Endodermal cell (in vitro differentiated cells): ENCODE data around the gene SMIM11. TPM values are rescaled to one million over a fixed set of nuclear protein-coding genes. Genes with fewer than 3 reads are reported as not detected.
"Not testable (repeated sequence)": the region's sequence is repeated elsewhere in the genome, so short reads cannot be mapped to it uniquely, and the experiment has no call there.

Source experiments
- DNase-seq: peaks from one replicate; pipeline ENCODE4 v3.0.0-alpha.2; 2017
- H3K27ac ChIP-seq: 2 replicates; pipeline ENCODE4 v1.5.1; 2013; ENCODE audit warnings: mild to moderate bottlenecking, low read depth, low read length, moderate library complexity
- H3K27me3 ChIP-seq: 2 replicates; pipeline ENCODE4 v1.6.1; 2013; ENCODE audit warnings: mild to moderate bottlenecking, low read length, moderate library complexity; ENCODE audit not compliant: insufficient read depth, control insufficient read depth, poor library complexity, severe bottlenecking
- H3K36me3 ChIP-seq: 2 replicates; pipeline ENCODE4 v1.7.0; 2013; ENCODE audit warnings: mild to moderate bottlenecking, low read length, moderate library complexity; ENCODE audit not compliant: control insufficient read depth, insufficient read depth
- H3K4me1 ChIP-seq: one replicate; pipeline ENCODE4 v1.7.0; 2013; ENCODE audit warnings: low read length; ENCODE audit not compliant: control insufficient read depth, insufficient read depth
- H3K4me3 ChIP-seq: 2 replicates; pipeline ENCODE4 v1.5.1; 2013; ENCODE audit warnings: mild to moderate bottlenecking, low read length, moderate library complexity
- H3K9ac ChIP-seq: 2 replicates; pipeline ENCODE4 v1.6.1; 2013; ENCODE audit warnings: mild to moderate bottlenecking, low read length, moderate library complexity; ENCODE audit not compliant: poor library complexity, severe bottlenecking; ENCODE audit errors: extremely low read depth
- H3K9me3 ChIP-seq: 2 replicates; pipeline ENCODE4 v1.6.1; 2013; ENCODE audit warnings: mild to moderate bottlenecking, low read length, moderate library complexity; ENCODE audit not compliant: control insufficient read depth
- H3K27ac Mint-ChIP-seq: 2 replicates; pipeline ENCODE4 v1.8.0; 2020; ENCODE audit warnings: mixed read lengths
- H3K27me3 Mint-ChIP-seq: 2 replicates; pipeline ENCODE4 v1.8.0; 2021; ENCODE audit warnings: mild to moderate bottlenecking, mixed read lengths; ENCODE audit not compliant: insufficient read depth
- H3K36me3 Mint-ChIP-seq: 2 replicates; pipeline ENCODE4 v1.8.0; 2020; ENCODE audit warnings: low read depth, mixed read lengths
- H3K4me1 Mint-ChIP-seq: 2 replicates; pipeline ENCODE4 v1.8.0; 2020; ENCODE audit warnings: mixed read lengths
- H3K4me3 Mint-ChIP-seq: 2 replicates; pipeline ENCODE4 v1.8.0; 2020; ENCODE audit warnings: mild to moderate bottlenecking, moderate library complexity, mixed read lengths
- H3K9me3 Mint-ChIP-seq: 2 replicates; pipeline ENCODE4 v1.8.0; 2020; ENCODE audit warnings: mild to moderate bottlenecking, mixed read lengths
- WGBS, 2 experiments: methylation state at CpG; one replicate each; pipeline versions ENCODE4 v1.1.5 to v1.1.7; 2013; ENCODE audit warnings: missing lambda C conversion rate in 2 of 2, mixed read lengths in 1 of 2; ENCODE audit not compliant: insufficient coverage in 1 of 2, insufficient read length in 1 of 2; 5-methylcytosine and 5-hydroxymethylcytosine counted together
- total RNA-seq, 2 donors: library from RNA; stranded (reverse); fragmentation: NEBNext Ultra II Directional in 1 of 2; extraction: Animal tissue kit (Norgen Biotek cat#: 25700) in 1 of 2; gene quantifications; 2 replicates in 1 of 2; 3 replicates in 1 of 2; pipeline ENCODE4 v1.2.1, GENCODE V29; 2021
- TF ChIP-seq, protein P1 (sequence below): fragments of 200-600 bp; sonication (generic); conservative IDR thresholded peaks from 2 replicates; pipeline ENCODE4 v1.5.0; 2021; ENCODE audit warnings: antibody characterized with exemption, mild to moderate bottlenecking

SMIM11 gene
- total RNA-seq, 2 donors from 2014 or later, result 2.4 to 10.5 TPM

DNA sequence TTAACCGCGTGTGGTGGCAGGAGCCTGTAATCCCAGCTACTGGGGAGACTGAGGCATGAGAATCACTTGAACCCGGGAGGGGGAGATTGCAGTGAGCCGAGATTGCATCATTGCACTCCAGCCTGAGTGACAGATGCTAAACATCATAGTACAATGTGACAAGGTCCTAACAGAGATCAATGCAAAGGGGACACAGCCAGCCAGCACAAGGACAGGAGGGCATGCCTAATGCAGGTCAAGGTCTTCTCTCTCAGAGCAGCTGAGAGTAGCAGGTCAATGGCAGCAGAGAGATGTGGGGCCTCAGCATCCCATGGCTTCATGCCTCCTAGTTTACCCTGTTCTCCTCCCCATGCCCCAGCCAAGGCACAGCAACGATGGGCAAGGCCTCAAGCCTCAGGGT is 3.0 kb upstream of the SMIM11 start:
- peak; percentile 16 for DNase-seq
- Histone ChIP-seq H3K9ac (no peak overlapping the region), H3K4me1 (no peaks in the 10 kb centered on the region), H3K27ac (no peak overlapping the region), H3K4me3 (no peak overlapping the region), H3K27me3 (no peaks in the 10 kb centered on the region), H3K9me3 (no peaks in the 10 kb centered on the region), H3K36me3 (no peaks in the 10 kb centered on the region)
- no peaks in the 10 kb centered on the region for H3K9me3 Mint-ChIP-seq
- H3K4me3 Mint-ChIP-seq, result no peak overlapping the region
- peaks cover 7% of the 10 kb centered on the region for H3K27me3 Mint-ChIP-seq
- no peaks in the 10 kb centered on the region for H3K36me3 Mint-ChIP-seq
- H3K4me1 Mint-ChIP-seq, result peaks cover 3% of the 10 kb centered on the region
- TF ChIP-seq, protein P1, sequence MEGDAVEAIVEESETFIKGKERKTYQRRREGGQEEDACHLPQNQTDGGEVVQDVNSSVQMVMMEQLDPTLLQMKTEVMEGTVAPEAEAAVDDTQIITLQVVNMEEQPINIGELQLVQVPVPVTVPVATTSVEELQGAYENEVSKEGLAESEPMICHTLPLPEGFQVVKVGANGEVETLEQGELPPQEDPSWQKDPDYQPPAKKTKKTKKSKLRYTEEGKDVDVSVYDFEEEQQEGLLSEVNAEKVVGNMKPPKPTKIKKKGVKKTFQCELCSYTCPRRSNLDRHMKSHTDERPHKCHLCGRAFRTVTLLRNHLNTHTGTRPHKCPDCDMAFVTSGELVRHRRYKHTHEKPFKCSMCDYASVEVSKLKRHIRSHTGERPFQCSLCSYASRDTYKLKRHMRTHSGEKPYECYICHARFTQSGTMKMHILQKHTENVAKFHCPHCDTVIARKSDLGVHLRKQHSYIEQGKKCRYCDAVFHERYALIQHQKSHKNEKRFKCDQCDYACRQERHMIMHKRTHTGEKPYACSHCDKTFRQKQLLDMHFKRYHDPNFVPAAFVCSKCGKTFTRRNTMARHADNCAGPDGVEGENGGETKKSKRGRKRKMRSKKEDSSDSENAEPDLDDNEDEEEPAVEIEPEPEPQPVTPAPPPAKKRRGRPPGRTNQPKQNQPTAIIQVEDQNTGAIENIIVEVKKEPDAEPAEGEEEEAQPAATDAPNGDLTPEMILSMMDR, result no peak
- WGBS, 2 experiments, result 79 to 100% methylated on average over 2 to 5 of the region's 5 CpGs
- no peak overlapping the region for H3K27ac Mint-ChIP-seq

DNA sequence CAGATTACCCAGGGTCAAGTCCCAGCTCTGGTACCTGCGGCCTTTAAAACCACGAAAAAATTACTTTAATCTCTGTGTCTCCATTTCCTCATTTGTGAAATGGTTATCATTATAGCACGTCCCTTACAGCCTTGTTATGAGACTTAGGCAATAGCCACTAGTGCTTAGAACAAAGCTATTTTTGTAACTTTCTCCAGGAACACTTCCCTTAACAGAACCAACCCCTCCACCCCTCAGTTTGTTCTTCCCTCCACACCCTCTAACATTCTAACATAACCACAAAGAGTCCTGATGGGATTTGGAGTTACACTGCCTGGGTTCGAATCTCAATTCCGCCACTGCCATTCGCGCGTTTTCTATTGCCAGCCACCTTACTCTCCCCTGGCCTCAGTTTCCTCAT is 845 bp upstream of the SMIM11 start:
- H3K4me3 ChIP-seq, H3K27ac Mint-ChIP-seq, H3K9me3 Mint-ChIP-seq, H3K4me1 ChIP-seq, H3K27me3 Mint-ChIP-seq, H3K27me3 ChIP-seq, H3K27ac ChIP-seq, H3K9ac ChIP-seq, H3K36me3 ChIP-seq, H3K4me1 Mint-ChIP-seq, H3K36me3 Mint-ChIP-seq, H3K9me3 ChIP-seq, DNase-seq, H3K4me3 Mint-ChIP-seq: not testable (repeated sequence)
- WGBS, 2 experiments, result no CpG with 5 or more reads among the region's 8 CpGs

DNA sequence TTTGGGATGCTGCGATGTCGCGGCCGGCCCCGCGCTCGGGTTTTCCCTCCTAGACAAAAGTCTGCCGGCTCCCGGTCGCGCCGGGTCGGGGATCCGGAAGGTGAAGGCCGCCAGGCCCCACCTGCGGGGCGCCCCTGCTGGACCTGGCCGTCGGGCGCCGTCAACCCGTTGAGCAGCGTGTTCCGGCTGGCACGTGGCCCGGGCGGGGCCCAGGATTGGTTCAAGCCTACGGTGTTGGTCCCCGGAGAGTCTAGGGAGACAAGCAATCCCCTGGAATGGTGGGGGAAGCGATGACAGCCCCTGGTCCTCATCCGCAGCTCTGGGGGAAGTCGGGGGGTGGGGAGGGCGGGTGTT is 289 bp downstream of the SMIM11 start:
- H3K9ac ChIP-seq, H3K4me1 Mint-ChIP-seq, DNase-seq, H3K27ac Mint-ChIP-seq, H3K27me3 Mint-ChIP-seq, H3K36me3 Mint-ChIP-seq, H3K27ac ChIP-seq, H3K36me3 ChIP-seq, H3K27me3 ChIP-seq, H3K4me3 Mint-ChIP-seq, H3K9me3 Mint-ChIP-seq, H3K4me1 ChIP-seq, H3K9me3 ChIP-seq, H3K4me3 ChIP-seq: not testable (repeated sequence)
- no CpG with 5 or more reads among the region's 33 CpGs for WGBS, 2 experiments

DNA sequence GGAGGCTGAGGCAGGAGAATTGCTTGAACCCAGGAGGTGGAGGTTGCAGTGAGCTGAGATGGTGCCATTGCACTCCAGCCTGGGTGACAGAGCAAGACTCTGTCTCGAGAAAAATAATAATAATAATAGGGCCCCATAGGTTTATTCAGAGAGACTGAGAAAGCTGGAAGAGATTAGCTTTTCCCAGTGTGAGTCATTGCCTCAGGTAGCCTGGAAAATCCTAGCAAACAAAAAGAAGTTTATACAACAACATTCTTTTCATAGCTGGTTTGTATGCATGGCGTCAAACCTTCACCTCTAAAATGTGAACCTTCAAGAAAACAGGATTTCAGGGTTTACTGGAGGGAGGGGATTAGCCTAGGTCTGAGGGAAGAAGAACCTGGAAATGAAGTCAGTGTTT is 7.8 kb downstream of the SMIM11 start:
- not testable (repeated sequence) for DNase-seq, H3K36me3 Mint-ChIP-seq, H3K27ac Mint-ChIP-seq, H3K9me3 Mint-ChIP-seq, H3K9ac ChIP-seq, H3K9me3 ChIP-seq, H3K4me3 ChIP-seq, H3K4me1 Mint-ChIP-seq, H3K36me3 ChIP-seq, H3K4me1 ChIP-seq, H3K27ac ChIP-seq, H3K27me3 ChIP-seq, H3K27me3 Mint-ChIP-seq, H3K4me3 Mint-ChIP-seq
- WGBS, 2 experiments, result no CpG with 5 or more reads among the region's 2 CpGs

DNA sequence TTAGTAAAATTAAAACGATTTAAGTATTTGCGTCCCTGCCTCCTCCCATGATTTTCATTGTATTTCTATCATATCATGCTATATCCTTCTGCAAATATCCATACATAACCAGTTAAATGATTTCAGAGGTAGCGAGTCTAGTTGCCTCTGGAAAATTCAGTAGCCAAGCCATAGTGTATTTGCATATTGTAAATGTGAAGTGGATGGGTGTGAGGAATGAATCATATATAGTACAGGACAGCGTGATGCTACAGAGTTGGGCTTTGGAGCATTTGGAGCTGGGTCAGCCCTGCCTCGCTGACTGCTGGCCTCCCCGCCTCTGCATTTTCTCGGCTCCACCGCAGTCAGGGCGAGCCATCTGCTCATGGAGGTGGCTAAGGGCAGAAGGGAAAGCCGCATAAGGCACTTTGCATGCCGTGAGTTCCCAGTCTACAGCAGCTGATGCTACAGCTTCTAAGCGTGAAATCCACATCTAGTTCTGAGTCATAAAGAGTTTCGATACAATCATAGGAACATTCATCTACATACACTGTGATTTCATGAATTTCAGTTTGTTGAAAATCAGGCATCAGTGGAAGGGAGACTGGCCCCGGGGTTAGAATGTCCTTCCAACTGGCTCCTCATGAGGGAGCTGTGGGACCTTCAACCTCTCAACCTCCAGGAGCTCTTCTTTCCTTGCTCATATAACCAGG is 8.6 kb downstream of the SMIM11 start:
- not testable (repeated sequence) for H3K27me3 ChIP-seq, H3K4me1 ChIP-seq, H3K9me3 ChIP-seq, H3K9me3 Mint-ChIP-seq, H3K4me1 Mint-ChIP-seq, H3K9ac ChIP-seq, H3K27me3 Mint-ChIP-seq, H3K36me3 ChIP-seq, H3K27ac Mint-ChIP-seq, H3K4me3 Mint-ChIP-seq, H3K36me3 Mint-ChIP-seq, H3K4me3 ChIP-seq, H3K27ac ChIP-seq, DNase-seq
- WGBS, 2 experiments, result no CpG with 5 or more reads among the region's 14 CpGs

DNA sequence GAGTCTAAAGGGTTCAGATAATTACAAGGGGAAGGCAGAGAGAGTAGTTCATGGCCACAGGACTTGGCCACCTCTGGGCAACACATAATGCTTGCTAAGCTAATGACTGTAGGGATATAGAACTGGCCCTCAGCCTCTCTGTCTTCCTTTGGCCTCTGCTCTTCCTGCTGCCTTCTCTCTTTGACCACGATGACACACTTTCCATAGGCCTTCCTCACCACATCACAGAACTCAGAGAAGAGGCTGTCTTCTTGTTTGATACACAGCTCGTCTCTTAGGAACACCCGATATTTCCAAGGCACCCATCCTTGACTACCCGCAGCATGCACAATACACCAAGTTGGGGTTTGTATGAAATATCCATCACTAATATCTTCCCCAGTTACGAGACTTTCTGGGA is 25.2 kb downstream of the SMIM11 start:
- H3K27me3 Mint-ChIP-seq, DNase-seq, H3K4me1 ChIP-seq, H3K27ac ChIP-seq, H3K9ac ChIP-seq, H3K36me3 Mint-ChIP-seq, H3K4me1 Mint-ChIP-seq, H3K4me3 ChIP-seq, H3K36me3 ChIP-seq, H3K27me3 ChIP-seq, H3K4me3 Mint-ChIP-seq, H3K9me3 ChIP-seq, H3K27ac Mint-ChIP-seq, H3K9me3 Mint-ChIP-seq: not testable (repeated sequence)
- no CpG with 5 or more reads among the region's 5 CpGs for WGBS, 2 experiments
